Right lobe of liver (tissue), 6 donors: ENCODE results near the gene KCNB1. TPM values are rescaled to one million over a fixed set of nuclear protein-coding genes. Genes with fewer than 3 reads are reported as not detected.
"Not testable (repeated sequence)": the region's sequence is repeated elsewhere in the genome, so short reads cannot be mapped to it uniquely, and the experiment has no call there.

ENCODE experiments used
- ATAC-seq, 4 donors: fragments of 200-7000 bp; cut with Tn5 transposase; one replicate each; pipeline ENCODE4 v1.9.1; 2020; ENCODE audit warnings: mild to moderate bottlenecking in 4 of 4, moderate library complexity in 4 of 4
- DNase-seq, 3 donors: peaks; one replicate each; pipeline ENCODE4 v3.0.0-alpha.2; 2020
- H3K27ac ChIP-seq, 3 donors: fragments of 200-600 bp; one replicate each; pipeline ENCODE4 v1.8.0; 2022
- H3K27me3 ChIP-seq, 2 donors: fragments of 200-600 bp; one replicate each; pipeline ENCODE4 v1.8.0; 2022
- H3K36me3 ChIP-seq, 4 donors: fragments of 200-600 bp; sonication (generic) in 1 of 4; one replicate each; pipeline versions ENCODE4 v1.5.1 to v1.8.0; 2017 to 2022; ENCODE audit warnings: control low read depth in 1 of 4
- H3K4me1 ChIP-seq, 4 donors: fragments of 200-600 bp; sonication (generic) in 1 of 4; one replicate each; pipeline versions ENCODE4 v1.5.1 to v1.8.0; 2017 to 2022; ENCODE audit warnings: control low read depth in 1 of 4
- H3K4me3 ChIP-seq, 3 donors: fragments of 200-600 bp; one replicate each; pipeline ENCODE4 v1.8.0; 2022
- H3K9me3 ChIP-seq, 4 donors: fragments of 200-600 bp; sonication (generic) in 1 of 4; one replicate each; pipeline versions ENCODE4 v1.5.1 to v1.8.0; 2017 to 2022; ENCODE audit warnings: control low read depth in 1 of 4
- POLR2A ChIP-seq: fragments of 450-650 bp; IDR thresholded peaks from one replicate; pipeline ENCODE4 v1.6.1; 2017; ENCODE audit warnings: antibody characterized with exemption, mild to moderate bottlenecking
- WGBS: methylation state at CpG from one replicate; pipeline ENCODE4 v1.1.6; 2018; ENCODE audit warnings: low coverage, low lambda C conversion rate; ENCODE audit not compliant: insufficient coverage; ENCODE audit errors: missing lambda C conversion rate; 5-methylcytosine and 5-hydroxymethylcytosine counted together
- intact Hi-C, 2 donors: fragments of 100-400 bp; cut with DNase I; formaldehyde crosslinking; loops; one replicate each; pipeline versions ENCODE4 v1.11.2 to v1.14.1; 2022
- total RNA-seq, 6 experiments: library from RNA; depleted of rRNA in 2 of 6; stranded (reverse); fragments of >200 nt in 2 of 6; fragmentation: NEBNext Ultra II Directional in 3 of 6; extraction: Animal tissue kit (Norgen Biotek cat#: 25700) in 3 of 6; gene quantifications; one replicate each; pipeline versions ENCODE4 v1.1.0 to v1.2.4, GENCODE V29; 2016 to 2023
- TF ChIP-seq, protein P1 (sequence below), 4 donors: fragments of 200-600 bp in 3 of 4; fragments of 450-650 bp in 1 of 4; IDR thresholded peaks; one replicate each; pipeline versions ENCODE4 v1.5.1 to v1.8.0; 2016 to 2022; ENCODE audit warnings: antibody characterized with exemption in 4 of 4, mild to moderate bottlenecking in 2 of 4
- donor health status: DM: no; HTN: yes; CAD: no.
- donor health status: DM: no; HTN: no; CAD: no.
- donor health status: DM: no; HTN: no; CAD: no.
- donor health status: DM: no; HTN: yes; CAD: no.
- donor health status: DM: no; HTN: yes; CAD: no.

KCNB1 gene
- total RNA-seq, 6 experiments from 2014 or later = 1.5 to 8.2 (median 3.8) TPM

DNA sequence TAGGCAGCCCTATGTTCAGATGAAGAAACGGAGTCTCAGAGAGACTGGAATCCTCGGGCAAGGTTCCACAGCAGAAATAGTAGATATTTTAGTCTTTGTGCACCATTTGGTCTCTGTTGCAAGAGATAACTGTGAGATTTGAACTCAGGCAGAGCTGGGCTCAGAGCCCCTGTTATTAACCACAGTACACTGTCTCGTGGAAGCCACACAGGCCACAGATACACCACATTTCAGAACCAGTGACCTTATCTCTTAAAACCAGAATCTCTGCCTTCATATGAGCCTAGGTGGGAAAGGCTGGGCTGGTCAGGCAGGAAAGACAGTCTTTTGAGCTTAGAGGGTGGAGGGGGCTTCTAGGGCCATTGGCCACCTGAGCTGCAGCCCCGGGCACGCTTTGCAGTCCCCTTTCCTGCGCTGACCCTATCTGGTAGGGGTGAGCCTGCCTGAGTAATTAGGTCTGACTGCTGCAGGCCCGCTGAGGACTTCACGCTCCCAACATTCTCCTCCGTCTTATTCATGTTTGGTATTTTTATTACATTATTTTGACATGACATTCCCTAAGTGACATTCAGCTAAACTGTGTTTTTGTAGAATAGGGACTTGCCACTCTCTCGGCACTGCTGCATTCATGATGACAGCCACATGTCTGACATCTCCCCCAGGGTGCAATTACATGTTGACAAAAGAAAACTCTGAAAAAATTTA, 71.1 kb downstream of the KCNB1 start:
- Histone ChIP-seq H3K27me3 (no peaks in the 10 kb centered on the region), H3K9me3 (no peaks in the 10 kb centered on the region), H3K4me3 (no peak overlapping the region), H3K36me3 (no peaks in the 10 kb centered on the region), H3K27ac (no peak overlapping the region), H3K4me1 (no peaks in the 10 kb centered on the region)
- TF ChIP-seq POLR2A = no peak
- TF ChIP-seq, protein P1, sequence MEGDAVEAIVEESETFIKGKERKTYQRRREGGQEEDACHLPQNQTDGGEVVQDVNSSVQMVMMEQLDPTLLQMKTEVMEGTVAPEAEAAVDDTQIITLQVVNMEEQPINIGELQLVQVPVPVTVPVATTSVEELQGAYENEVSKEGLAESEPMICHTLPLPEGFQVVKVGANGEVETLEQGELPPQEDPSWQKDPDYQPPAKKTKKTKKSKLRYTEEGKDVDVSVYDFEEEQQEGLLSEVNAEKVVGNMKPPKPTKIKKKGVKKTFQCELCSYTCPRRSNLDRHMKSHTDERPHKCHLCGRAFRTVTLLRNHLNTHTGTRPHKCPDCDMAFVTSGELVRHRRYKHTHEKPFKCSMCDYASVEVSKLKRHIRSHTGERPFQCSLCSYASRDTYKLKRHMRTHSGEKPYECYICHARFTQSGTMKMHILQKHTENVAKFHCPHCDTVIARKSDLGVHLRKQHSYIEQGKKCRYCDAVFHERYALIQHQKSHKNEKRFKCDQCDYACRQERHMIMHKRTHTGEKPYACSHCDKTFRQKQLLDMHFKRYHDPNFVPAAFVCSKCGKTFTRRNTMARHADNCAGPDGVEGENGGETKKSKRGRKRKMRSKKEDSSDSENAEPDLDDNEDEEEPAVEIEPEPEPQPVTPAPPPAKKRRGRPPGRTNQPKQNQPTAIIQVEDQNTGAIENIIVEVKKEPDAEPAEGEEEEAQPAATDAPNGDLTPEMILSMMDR (IDR thresholded peaks at IDR 0.05) = no peak
- no peak for ATAC-seq
- no peak for DNase-seq
- intact Hi-C loops = no loop called here
- 86% methylated on average over 5 of the region's 10 CpGs for WGBS

DNA sequence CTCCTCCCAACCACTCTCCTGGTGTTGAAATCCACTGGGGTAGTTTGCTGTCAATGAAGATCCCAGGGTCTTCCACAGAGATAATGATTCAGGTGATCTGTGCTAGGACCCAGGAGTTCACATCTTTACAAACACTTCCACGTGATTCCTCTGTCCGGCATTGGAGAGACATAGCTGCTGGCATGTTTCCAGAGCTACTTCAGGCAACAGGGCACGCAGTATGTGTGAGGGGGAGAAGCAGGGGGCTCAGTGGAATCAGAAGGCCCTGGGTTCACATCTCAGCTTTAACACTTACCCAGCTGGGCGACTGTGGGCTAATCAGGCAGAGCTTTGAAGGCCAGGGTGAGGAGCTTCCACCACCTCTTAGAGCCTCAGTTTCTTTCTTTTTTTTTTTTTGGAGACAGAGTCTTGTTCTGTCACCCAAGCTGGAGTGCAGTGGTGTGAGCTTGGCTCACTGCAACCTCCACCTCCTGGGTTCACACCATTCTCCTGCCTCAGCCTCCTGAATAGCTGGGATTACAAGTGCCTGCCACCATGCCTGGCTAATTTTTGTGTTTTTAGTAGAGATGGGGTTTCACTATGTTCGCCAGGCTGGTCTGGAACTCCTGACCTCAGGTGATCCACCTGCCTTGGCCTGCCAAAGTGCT, 72.4 kb downstream of the KCNB1 start:
- H3K9me3 ChIP-seq, ATAC-seq, H3K27ac ChIP-seq, intact Hi-C loops, H3K36me3 ChIP-seq, DNase-seq, H3K27me3 ChIP-seq, H3K4me1 ChIP-seq, H3K4me3 ChIP-seq: not testable (repeated sequence)
- 67% methylated on average over 1 of the region's 5 CpGs for WGBS

GRCh38 chr20:49409302-49409974, 73.0 kb downstream of the KCNB1 start:
- H3K9me3 ChIP-seq = no peaks in the 10 kb centered on the region
- H3K4me1 ChIP-seq = no peaks in the 10 kb centered on the region
- WGBS = 85% methylated on average over 7 of the region's 13 CpGs
- DNase-seq = no peak
- intact Hi-C loops = no loop called here
- H3K27ac ChIP-seq = no peak overlapping the region
- H3K4me3 ChIP-seq = no peak overlapping the region
- TF ChIP-seq, protein P1 (IDR thresholded peaks at IDR 0.05) = no peak
- no peak for TF ChIP-seq POLR2A
- ATAC-seq = peak in 1 of 4 donors; percentile 7
- H3K27me3 ChIP-seq = no peaks in the 10 kb centered on the region
- no peaks in the 10 kb centered on the region for H3K36me3 ChIP-seq

- Histone ChIP-seq H3K9me3 (no peaks in the 10 kb centered on the region), H3K36me3 (no peaks in the 10 kb centered on the region), H3K27me3 (no peaks in the 10 kb centered on the region), H3K4me3 (no peak overlapping the region), H3K27ac (no peak overlapping the region), H3K4me1 (no peaks in the 10 kb centered on the region)
- DNase-seq (no peak), ATAC-seq (no peak)
- no peak for TF ChIP-seq POLR2A
- TF ChIP-seq, protein P1 (IDR thresholded peaks at IDR 0.05) = no peak
- intact Hi-C loops = no loop called here
- 89% methylated on average over 6 of the region's 11 CpGs for WGBS
These were observed 73.9 kb downstream of the KCNB1 start for GRCh38 chr20:49408509-49409104.
